HG03095 (cell line): ENCODE measurements around the gene ITGA7.
"Not testable (repeated sequence)": the region's sequence is repeated elsewhere in the genome, so short reads cannot be mapped to it uniquely, and the experiment has no call there.

Source experiments
- ATAC-seq: cut with Tn5 transposase; IDR thresholded peaks from one replicate; pipeline ENCODE4 v1.9.1; 2021; ENCODE audit warnings: moderate library complexity; ENCODE audit not compliant: unreplicated experiment

The ITGA7 gene

GRCh38 chr12:55650620-55651298 lies 56.9 kb downstream of the ITGA7 start:
- ATAC-seq = not testable (repeated sequence)

GRCh38 chr12:55647027-55647426 lies 60.7 kb downstream of the ITGA7 start:
- no peak for ATAC-seq

- ATAC-seq = no peak
Measured at GRCh38 chr12:55644591-55644990, 63.1 kb downstream of the ITGA7 start.

GRCh38 chr12:55642669-55643068 lies 65.0 kb downstream of the ITGA7 start:
- ATAC-seq = no peak

- ATAC-seq = no peak
Measured at GRCh38 chr12:55642267-55642666, 65.4 kb downstream of the ITGA7 start.

- no peak for ATAC-seq
Measured at GRCh38 chr12:55641595-55641994, 66.1 kb downstream of the ITGA7 start.

GRCh38 chr12:55637467-55637866 lies 70.2 kb downstream of the ITGA7 start:
- no peak for ATAC-seq

- ATAC-seq = no peak
Measured at GRCh38 chr12:55636853-55637252, 70.9 kb downstream of the ITGA7 start, which contains the start of gene OR10P1. TSS of gene OR10P1 (plus strand) at chr12:55636892. CDS start at chr12:55636892, 0 bp downstream.

GRCh38 chr12:55636116-55636655 lies 71.5 kb downstream of the ITGA7 start:
- no peak for ATAC-seq
